Astrocyte (in vitro differentiated cells and primary cell): ENCODE data around the gene LCOR. TPM values are rescaled to one million over a fixed set of nuclear protein-coding genes. Genes with fewer than 3 reads are reported as not detected.

Experiments used
- DNase-seq: peaks from one replicate; pipeline ENCODE4 v3.0.0-alpha.2; 2010; ENCODE audit warnings: low read depth
- FAIRE-seq: peaks from 2 replicates; lab custom pipeline; 2011; peaks lifted over from hg19 to GRCh38; lab: Jason Lieb, UNC
- H2AFZ ChIP-seq: 2 replicates; pipeline ENCODE4 v1.6.0; 2012; ENCODE audit warnings: low read depth, low read length, inconsistent platforms
- H3K27ac ChIP-seq: 2 replicates; pipeline ENCODE4 v1.5.1; 2011; ENCODE audit warnings: low read depth, low read length, inconsistent platforms
- H3K27me3 ChIP-seq: 2 replicates; pipeline ENCODE4 v1.6.0; 2011; ENCODE audit warnings: low read length, inconsistent platforms; ENCODE audit not compliant: insufficient read depth
- H3K36me3 ChIP-seq: 2 replicates; pipeline ENCODE4 v1.5.1; 2011; ENCODE audit warnings: low read length, inconsistent platforms; ENCODE audit not compliant: insufficient read depth
- H3K4me1 ChIP-seq: 2 replicates; pipeline ENCODE4 v1.5.1; 2011; ENCODE audit warnings: low read length, inconsistent platforms; ENCODE audit not compliant: insufficient read depth
- H3K4me2 ChIP-seq: 2 replicates; pipeline ENCODE4 v1.6.0; 2012; ENCODE audit warnings: low read length, inconsistent platforms
- H3K4me3 ChIP-seq: 2 replicates; pipeline ENCODE4 v1.5.1; 2011; ENCODE audit warnings: low read depth, mild to moderate bottlenecking, low read length, inconsistent platforms; ENCODE audit not compliant: insufficient read depth
- H3K79me2 ChIP-seq: 2 replicates; pipeline ENCODE4 v1.6.0; 2012; ENCODE audit warnings: mild to moderate bottlenecking, low read length, inconsistent platforms; ENCODE audit not compliant: insufficient read depth
- H3K9ac ChIP-seq: 2 replicates; pipeline ENCODE4 v1.6.0; 2012; ENCODE audit warnings: mild to moderate bottlenecking, low read length, inconsistent platforms
- H3K9me3 ChIP-seq: 2 replicates; pipeline ENCODE4 v1.5.1; 2012; ENCODE audit warnings: low read depth, mild to moderate bottlenecking, low read length, inconsistent platforms; ENCODE audit not compliant: insufficient read depth
- H4K20me1 ChIP-seq: 2 replicates; pipeline ENCODE4 v1.6.0; 2012; ENCODE audit warnings: low read length, inconsistent platforms; ENCODE audit not compliant: insufficient read depth
- H3K27ac Mint-ChIP-seq: one replicate; pipeline ENCODE4 v1.8.0; 2021; ENCODE audit warnings: mild to moderate bottlenecking, mixed read lengths; ENCODE audit not compliant: unreplicated experiment
- H3K27me3 Mint-ChIP-seq: one replicate; pipeline ENCODE4 v1.8.0; 2021; ENCODE audit warnings: low read depth, mixed read lengths; ENCODE audit not compliant: unreplicated experiment
- H3K36me3 Mint-ChIP-seq: one replicate; pipeline ENCODE4 v1.8.0; 2021; ENCODE audit warnings: low read depth, mixed read lengths; ENCODE audit not compliant: unreplicated experiment
- H3K4me1 Mint-ChIP-seq: one replicate; pipeline ENCODE4 v1.8.0; 2021; ENCODE audit warnings: low read depth, mixed read lengths; ENCODE audit not compliant: unreplicated experiment
- H3K4me3 Mint-ChIP-seq: one replicate; pipeline ENCODE4 v1.8.0; 2021; ENCODE audit warnings: mild to moderate bottlenecking, moderate library complexity, mixed read lengths; ENCODE audit not compliant: unreplicated experiment
- H3K9me3 Mint-ChIP-seq: one replicate; pipeline ENCODE4 v1.8.0; 2021; ENCODE audit warnings: mild to moderate bottlenecking, mixed read lengths; ENCODE audit not compliant: unreplicated experiment
- CTCF ChIP-seq: IDR thresholded peaks from 2 replicates; pipeline ENCODE4 v1.5.1; 2011; ENCODE audit warnings: low read depth, mild to moderate bottlenecking, inconsistent platforms, low read length, moderate library complexity; ENCODE audit not compliant: insufficient read depth
- EZH2 ChIP-seq: IDR thresholded peaks from 2 replicates; pipeline ENCODE4 v1.6.1; 2012; ENCODE audit warnings: mild to moderate bottlenecking, low read length, inconsistent platforms; ENCODE audit not compliant: insufficient read depth
- total RNA-seq: library from RNA; stranded (reverse); gene quantifications from 2 replicates; pipeline ENCODE4 v1.2.1, GENCODE V29; 2021

LCOR gene
- total RNA-seq, 1 donor from 2014 or later = 72.0 TPM

- Histone ChIP-seq H4K20me1 (no peaks in the 10 kb centered on the region), H3K9ac (no peak overlapping the region), H3K27ac (no peak overlapping the region), H3K9me3 (no peaks in the 10 kb centered on the region), H3K27me3 (peaks cover 3% of the 10 kb centered on the region), H3K36me3 (no peaks in the 10 kb centered on the region), H3K4me1 (peaks cover 2% of the 10 kb centered on the region), H3K4me3 (no peak overlapping the region), H3K79me2 (no peaks in the 10 kb centered on the region), H2AFZ (no peak overlapping the region), H3K4me2 (no peak overlapping the region)
- Mint-ChIP-seq H3K27ac (no peak overlapping the region), H3K27me3 (peaks cover 11% of the 10 kb centered on the region), H3K4me1 (no peaks in the 10 kb centered on the region), H3K4me3 (no peak overlapping the region), H3K36me3 (no peaks in the 10 kb centered on the region), H3K9me3 (peaks cover 14% of the 10 kb centered on the region)
- no peak for FAIRE-seq
- no peak for DNase-seq
- TF ChIP-seq CTCF (no peak), EZH2 (no peak)
Observed at GRCh38 chr10:97003804-97004201, 171.7 kb downstream of the LCOR start.

DNA sequence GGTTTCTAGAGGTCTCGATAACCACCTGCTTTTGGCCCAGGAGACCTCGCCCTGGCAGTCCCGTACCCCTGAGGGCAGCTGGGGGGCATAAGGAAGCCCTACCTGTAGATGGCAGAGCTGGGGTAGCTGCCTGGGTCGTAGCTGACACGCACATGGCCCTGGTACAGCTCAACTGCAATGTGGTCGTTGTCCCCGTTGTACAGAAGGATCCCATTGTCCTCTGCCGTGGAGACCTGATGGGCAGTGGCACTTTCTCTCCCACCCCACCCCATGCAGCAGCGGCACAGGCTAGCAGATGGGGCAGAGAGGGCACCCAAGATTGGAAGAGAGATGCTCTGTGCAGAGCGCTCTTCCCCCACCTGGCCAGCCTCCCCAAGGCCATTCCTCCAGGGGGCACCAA lies 172.5 kb downstream of the LCOR start:
- no peak overlapping the region for H3K4me2 ChIP-seq
- Mint-ChIP-seq H3K4me3 (no peak overlapping the region), H3K9me3 (peaks cover 14% of the 10 kb centered on the region), H3K4me1 (no peaks in the 10 kb centered on the region), H3K27ac (no peak overlapping the region), H3K27me3 (peaks cover 11% of the 10 kb centered on the region), H3K36me3 (no peaks in the 10 kb centered on the region)
- H3K27ac ChIP-seq = no peak overlapping the region
- no peak overlapping the region for H3K4me3 ChIP-seq
- H2AFZ ChIP-seq = no peak overlapping the region
- no peaks in the 10 kb centered on the region for H4K20me1 ChIP-seq
- H3K9me3 ChIP-seq = no peaks in the 10 kb centered on the region
- peaks cover 3% of the 10 kb centered on the region for H3K27me3 ChIP-seq
- DNase-seq (no peak), FAIRE-seq (no peak)
- H3K9ac ChIP-seq = no peak overlapping the region
- no peaks in the 10 kb centered on the region for H3K4me1 ChIP-seq
- H3K36me3 ChIP-seq = no peaks in the 10 kb centered on the region
- TF ChIP-seq CTCF (no peak), EZH2 (no peak)
- no peaks in the 10 kb centered on the region for H3K79me2 ChIP-seq

DNA sequence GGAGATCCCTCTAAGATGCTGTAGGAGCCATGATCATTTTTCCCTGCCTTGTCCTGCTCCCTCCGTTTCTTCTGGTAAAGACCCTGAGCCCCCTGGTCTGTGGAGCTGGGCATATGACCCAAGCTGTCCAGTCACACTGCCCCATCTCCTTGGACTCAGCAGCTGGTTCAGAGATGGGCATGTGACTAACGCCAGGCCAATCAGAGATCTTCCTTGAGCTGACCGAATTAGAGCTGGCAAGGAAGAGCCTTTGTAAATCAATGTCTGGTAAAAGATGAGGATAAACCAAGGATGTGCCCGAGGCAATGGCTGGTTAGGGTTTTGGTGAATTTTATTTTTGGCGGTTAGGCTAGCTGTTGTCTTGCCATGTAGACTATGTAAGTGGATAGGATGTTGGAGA lies 173.3 kb downstream of the LCOR start:
- H2AFZ ChIP-seq = no peak overlapping the region
- no peak overlapping the region for H3K27ac ChIP-seq
- Mint-ChIP-seq H3K4me3 (no peak overlapping the region), H3K27me3 (peaks cover 11% of the 10 kb centered on the region), H3K9me3 (peaks cover 14% of the 10 kb centered on the region), H3K36me3 (no peaks in the 10 kb centered on the region), H3K4me1 (no peaks in the 10 kb centered on the region), H3K27ac (peak overlapping the region; percentile 34)
- DNase-seq = no peak
- no peak overlapping the region for H3K9ac ChIP-seq
- H3K9me3 ChIP-seq = no peaks in the 10 kb centered on the region
- H3K4me3 ChIP-seq = no peak overlapping the region
- H3K27me3 ChIP-seq = peaks cover 3% of the 10 kb centered on the region
- H3K79me2 ChIP-seq = no peaks in the 10 kb centered on the region
- no peak for TF ChIP-seq EZH2
- TF ChIP-seq CTCF = no peak
- no peak for FAIRE-seq
- H3K4me1 ChIP-seq = no peaks in the 10 kb centered on the region
- no peaks in the 10 kb centered on the region for H3K36me3 ChIP-seq
- H4K20me1 ChIP-seq = no peaks in the 10 kb centered on the region
- no peak overlapping the region for H3K4me2 ChIP-seq
